NCI-H69 (cell line): ENCODE results near the gene C5orf22.
"Not testable (repeated sequence)": the region's sequence is repeated elsewhere in the genome, so short reads cannot be mapped to it uniquely, and the experiment has no call there.

Experiments used
- DNase-seq: peaks from one replicate; lab custom pipeline; 2025; lab: John Stamatoyannopoulos, UW

The C5orf22 gene

DNA sequence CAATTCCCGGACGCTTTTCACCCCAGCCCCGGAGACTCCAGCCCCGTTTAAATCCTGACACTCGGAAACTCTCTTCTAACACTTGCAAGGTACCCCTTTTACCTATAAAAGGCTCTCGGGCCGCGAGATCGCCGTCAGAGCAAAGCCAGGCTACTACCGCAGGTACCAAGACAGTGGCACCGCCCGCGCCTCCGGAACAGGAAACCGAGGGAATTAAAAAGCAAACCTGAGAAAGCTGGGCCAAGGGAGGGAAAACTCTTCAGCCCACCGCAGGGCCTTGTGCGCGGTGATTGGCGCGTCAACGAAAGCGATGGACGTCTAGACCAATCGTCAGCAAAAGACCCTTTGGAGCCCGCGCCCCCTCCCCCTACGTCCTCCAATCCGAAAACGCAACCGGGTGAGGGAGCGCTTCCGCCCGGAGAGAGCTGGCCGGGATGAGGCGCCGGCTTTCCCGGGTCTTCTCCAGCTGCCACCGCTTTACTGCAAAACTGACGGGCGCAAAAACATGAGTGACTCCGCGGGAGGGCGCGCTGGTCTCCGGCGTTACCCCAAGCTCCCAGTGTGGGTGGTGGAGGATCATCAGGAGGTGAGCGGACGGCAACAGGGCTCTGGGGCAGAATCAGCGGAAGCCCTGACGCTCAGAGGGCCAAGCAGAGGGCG, at the start of gene C5orf22, which contains the start of gene DROSHA:
TSS of gene C5orf22 (plus strand) at position 414 of the 660 bp plus-strand sequence. CDS start at position 506, 92 bp downstream.
TSS of gene DROSHA (minus strand) at position 206 of the 660 bp plus-strand sequence. CDS start 3,034 bp downstream, outside the sequence.
- peak; percentile 99 for DNase-seq

DNA sequence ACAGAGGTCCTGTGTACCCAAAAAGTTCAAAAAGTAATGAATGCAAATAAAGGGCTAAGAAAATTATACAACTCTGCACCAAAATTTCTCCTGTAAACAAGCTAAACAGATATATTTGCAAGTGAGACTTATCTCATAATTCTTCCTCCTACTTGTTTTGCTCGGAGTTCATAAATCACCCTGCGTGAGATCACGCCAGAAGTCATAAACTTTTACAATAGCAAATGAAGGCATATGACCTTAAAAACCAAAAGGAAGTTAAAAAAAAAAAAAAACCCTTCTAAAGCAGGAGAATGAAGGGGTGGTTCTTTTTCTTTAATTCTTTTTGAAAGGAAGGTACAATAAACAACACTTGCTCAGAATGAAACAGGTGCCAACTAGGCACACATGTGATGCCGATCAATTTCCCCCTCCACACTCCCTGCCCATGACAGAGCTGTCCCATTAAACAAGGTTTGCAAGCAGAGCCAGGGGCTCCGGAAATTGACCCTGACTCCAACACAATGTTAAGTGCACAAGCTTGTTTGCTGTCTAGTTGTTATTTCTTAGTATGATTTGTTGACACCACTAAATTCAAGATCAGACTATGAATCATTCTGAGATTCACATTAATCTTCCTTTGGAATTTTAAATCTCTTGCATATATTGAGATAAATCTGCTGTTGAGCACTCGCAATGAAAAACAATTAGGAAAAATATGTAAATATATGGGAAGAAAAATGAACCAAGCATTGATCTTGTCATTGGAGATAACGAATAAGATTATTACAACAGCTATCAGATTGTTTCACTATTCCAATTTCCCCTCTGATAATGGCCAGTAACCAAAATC, 46.5 kb upstream of the C5orf22 start:
- no peak for DNase-seq

DNA sequence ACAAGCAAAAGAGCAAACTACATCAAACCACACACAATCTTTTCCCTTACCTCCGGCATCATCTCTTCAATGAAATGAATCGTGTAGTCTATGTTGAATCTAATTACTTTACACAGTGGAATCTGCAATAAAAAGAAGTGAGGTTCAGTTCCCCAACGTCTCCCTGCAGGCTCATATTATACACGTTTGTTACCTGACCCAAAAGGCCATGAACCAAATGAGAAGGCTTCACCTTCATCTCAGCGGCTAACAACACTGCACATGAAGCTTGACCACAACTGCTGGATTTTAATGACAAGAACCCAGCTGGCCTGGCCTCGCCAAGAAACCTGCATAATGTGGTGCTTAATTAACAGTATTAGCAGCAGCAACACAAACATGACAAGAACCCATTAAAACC, 45.7 kb upstream of the C5orf22 start:
- DNase-seq = no peak

DNA sequence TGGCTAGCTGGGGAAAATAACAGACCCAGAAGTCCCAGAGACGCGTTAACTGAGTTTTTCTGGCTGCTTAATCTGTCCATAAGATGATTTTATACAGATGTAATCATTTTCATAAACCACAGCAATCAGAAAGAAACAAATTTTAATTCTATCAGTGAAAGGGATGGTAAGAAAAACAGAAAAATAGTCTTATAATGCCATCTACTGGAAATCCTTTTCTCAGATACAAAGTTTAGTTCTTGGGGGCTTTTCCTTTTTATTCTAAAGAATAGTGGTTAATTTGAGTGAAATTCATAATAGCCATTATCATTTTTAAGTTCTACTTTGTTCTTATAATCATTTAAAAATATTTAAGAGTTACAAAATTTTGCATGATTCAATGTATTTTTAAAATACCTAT, 44.6 kb upstream of the C5orf22 start:
- no peak for DNase-seq

DNA sequence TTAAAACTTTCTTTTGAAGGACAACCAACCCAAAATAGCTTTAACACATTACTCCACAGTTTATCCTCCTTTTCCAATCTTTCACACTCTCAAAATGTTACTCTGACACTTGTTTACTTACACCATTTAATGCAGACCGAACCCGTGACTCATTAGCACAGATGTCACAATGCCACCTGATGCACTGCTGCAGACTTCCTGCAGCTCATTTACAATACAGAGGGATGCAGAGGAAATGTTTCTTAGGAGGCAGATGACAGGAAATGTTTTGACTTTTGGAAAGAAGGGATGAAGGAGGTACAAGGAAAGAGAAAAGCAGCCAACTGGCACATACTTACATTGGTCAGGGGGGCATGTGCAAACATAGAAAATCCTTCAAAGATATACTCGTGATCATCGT, 39.2 kb upstream of the C5orf22 start:
- peak; percentile 89 for DNase-seq

DNA sequence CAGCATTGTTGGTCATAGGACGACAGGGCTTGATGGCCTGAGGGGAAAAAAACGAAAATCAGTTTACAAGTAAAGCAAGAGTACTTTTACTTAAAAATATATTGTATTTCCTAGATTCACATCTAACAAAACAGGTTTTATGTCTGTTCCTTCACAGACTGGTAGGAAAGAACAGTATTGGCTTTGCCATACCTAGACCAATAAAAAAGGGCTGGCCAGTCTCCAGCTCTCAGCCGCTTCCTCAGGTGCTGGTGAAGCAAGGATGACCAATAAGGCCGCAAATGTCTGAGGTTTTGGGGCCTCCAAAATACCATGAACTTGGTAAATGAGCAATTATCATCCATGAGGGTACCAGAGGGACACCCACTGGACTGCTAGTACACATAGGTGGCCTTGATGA, 36.8 kb upstream of the C5orf22 start:
- DNase-seq = no peak

DNA sequence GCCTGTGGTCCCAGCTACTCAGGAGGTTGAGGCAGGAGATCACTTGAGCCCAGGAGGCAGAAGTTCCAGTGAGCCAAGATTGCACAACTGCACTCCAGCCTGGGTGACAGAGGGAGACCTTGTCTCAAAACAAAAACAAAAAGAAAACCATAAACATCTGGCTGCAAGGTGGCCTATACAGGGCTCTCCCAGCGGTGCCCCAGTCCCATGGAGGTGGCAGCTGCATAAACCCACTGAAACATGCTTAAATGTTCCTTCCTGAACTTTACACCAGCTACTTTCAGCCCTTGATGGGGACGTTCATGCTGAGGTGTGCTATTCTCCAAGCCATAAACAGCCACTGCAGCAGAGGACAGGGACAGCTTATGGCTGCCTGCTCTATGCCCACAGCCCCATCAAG, 35.8 kb upstream of the C5orf22 start:
- no peak for DNase-seq

DNA sequence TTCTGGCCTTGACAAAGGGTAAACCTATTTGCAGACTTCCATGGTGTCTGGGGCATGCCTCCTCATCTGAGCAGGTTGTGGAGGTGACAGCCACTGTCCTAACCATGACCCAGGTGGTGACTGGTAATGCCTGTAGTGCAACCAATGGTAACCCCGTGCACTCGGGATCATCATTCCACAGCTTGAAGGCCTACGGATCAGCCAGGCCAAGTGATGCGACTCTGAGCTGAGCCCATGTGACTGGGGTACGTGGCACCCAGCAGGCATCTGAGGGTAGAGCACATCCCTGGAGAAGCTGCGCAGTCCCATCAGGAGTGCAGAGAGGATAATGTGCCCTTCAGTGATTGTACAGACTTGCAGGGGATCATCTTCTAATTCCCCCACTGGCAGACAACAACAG, 35.2 kb upstream of the C5orf22 start:
- no peak for DNase-seq

DNA sequence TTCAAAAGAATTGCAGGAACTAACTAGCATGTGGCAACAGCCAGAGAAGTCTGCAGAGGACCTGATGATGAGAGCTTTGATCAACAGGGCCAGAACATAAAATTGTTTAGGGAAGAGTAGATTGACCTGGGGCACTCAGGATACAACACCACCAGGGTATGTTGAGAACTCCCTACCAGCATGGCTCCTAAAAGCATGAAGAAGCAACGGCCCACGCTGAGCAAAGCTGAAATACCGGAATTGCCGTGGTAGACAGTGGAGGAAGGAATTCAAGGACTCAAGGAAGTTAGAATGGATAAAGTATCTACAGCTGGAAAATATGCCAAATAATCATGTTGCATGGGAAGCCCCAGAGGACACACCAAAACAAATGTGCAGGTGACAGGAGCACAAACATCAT, 31.8 kb upstream of the C5orf22 start:
- no peak for DNase-seq

DNA sequence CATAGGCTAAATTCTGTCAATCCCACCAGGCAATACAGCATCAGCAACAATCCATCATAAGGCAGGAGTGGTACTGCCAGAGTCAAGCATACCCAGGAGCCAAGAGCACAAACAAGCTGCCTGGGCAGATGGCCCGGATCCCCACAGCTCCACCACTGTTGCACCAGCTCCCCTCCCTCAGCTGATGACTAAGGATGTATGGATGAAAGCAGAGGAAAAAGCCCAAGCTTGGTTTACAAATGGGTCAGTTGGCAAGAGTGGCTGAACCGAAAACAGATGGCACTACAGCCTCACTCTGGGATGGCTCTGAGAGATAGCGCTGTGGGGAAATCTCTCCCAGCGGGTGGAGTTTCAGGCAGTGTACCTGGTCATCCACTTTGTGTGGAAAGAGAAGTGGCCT, 29.6 kb upstream of the C5orf22 start:
- no peak for DNase-seq

DNA sequence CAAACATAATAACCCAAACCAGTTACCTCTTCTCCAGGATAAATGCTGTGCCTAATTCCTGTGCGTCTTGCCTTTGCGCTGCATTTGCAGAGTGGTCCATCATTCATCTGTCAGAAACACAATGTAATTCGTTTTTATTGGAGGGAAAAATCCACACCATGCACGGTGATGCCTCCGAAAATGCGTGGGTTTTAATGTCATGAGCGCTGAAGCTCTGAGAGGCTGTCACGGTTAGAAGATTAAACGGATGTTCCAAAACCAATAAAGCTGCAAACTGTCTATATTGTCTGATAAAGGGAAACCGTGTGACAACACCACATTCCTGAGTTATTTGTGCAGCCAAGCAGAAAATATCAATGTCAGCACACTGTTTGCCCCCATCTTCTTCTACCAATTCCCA, 27.6 kb upstream of the C5orf22 start:
- no peak for DNase-seq

DNA sequence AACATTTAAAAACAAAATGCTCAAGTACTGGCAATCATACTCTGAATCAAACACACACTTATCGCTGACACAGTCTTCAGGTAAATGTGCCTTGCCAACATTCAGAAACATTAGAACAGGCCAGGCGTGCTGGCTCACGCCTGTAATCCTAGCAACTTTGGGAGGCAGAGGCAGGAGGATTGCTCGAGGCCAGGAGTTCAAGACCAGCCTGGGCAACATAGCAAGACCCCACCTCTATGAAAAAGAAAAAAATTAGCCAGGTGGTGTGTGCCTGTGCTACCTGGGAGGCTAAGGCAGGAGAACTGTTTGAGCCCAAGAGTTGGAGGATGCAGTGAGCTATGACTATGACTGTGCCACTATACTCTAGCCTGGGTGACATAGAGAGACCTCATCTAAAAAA, 20.8 kb upstream of the C5orf22 start:
- DNase-seq = no peak

DNA sequence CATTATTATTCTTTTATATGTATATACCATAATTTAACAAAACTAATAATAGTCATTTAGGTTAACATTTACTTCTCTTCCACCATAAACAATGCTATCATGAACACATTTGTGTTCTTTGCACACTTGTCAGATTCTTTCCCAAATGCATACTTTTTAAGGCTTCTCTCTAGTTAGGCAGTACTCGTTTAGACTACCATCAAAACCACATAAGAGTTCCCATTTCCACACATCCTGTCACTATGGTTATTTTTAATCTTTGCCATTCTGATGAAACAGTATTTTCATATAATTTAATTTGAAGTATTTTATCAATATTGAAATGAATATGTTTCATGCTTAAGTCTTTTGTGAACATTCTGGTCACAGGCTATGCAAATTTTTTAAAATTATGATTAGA, 15.3 kb upstream of the C5orf22 start:
- DNase-seq = no peak

DNA sequence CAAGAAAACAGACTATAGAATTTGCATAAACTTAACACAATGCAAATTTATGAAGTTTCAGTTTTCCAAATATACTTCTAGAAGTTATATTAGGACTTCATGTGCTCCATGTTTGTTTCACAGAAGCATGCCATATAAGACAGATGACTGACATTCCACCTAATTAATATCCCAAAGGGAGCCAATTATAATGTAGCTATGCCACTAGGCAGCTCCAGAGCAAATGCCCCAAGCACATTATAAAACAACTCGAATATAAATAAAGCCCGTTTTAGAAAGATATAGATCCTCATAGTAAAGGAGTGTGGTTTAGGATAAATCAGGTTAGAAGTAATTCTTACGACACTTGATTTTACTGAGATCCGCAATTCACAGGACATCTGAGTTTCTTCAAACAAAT, 9.1 kb upstream of the C5orf22 start:
- DNase-seq = no peak

DNA sequence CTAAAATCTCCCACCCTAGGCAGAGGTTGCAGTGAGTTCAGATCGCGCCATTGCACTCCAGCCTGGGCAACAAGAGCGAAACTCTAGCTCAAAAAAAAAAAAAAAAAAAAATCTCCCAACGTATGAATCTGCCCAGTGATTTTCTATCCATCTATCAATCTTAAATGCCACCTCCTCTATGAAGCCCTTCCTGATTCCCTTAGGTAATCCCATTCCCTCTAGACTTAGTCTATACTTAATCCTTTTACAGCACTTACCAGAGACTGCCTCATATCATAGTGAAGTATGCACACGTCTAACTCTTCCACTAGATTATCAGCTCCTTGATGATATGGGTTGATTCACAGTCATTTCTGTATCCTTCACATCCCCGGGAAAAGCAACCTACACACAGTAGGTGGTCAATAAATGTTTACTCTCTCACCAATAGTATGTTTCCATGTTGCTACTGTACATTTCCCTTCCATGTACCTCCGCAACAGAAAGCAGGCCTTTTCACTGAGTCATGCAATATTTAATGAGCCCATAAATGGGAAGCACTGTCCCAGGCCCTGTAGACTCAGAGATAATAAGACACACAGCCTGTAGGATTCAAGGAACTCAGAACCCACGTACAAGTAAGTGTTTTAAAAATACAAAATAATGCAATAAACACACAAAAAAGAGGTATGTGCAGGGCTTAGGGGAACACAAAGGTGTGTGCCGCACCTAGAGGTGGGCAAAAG, 1.4 kb upstream of the C5orf22 start:
- DNase-seq = peak; percentile 30

DNA sequence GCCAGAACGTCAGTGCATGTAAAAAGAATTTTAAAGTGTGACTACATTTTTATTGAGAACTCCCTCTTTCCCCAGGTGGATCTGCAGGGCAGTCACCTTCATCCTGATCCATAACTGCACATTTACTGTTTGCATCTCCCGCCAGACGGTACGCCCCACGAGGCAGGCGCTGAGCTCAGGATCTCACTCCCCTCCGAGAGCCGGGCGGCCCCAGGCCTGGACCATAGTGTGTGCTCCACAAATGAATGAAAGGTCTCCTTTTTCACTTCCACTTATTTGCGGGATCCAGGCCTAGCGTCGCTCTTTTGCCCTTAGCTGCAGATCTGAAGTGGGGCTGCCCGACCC, 586 bp upstream of the C5orf22 start:
- peak; percentile 67 for DNase-seq

DNA sequence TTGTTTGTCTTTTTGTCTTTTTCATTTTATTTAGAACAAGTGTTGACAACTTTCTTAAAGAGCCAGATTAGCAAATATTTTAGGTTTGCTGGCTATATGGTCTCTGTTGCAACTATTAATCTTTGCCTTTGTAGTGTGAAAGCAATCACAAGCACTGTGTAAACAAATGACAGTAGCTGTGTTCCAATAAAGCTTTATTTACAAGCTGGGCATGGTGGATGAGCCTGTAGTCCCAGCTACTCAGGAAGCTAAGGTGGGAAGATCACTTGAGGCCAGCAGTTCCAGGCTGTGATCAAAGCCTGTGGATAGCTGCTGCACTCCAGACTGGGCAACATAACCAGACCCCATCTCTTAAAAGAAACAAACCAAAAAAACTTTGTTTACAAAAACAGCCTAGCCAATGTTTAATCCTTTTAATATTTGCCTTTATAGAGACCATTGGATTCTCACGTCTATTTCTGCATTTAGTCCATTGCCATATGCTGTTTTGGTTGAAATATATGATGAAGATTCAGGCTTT, 2.5 kb downstream of the C5orf22 start:
- no peak for DNase-seq

DNA sequence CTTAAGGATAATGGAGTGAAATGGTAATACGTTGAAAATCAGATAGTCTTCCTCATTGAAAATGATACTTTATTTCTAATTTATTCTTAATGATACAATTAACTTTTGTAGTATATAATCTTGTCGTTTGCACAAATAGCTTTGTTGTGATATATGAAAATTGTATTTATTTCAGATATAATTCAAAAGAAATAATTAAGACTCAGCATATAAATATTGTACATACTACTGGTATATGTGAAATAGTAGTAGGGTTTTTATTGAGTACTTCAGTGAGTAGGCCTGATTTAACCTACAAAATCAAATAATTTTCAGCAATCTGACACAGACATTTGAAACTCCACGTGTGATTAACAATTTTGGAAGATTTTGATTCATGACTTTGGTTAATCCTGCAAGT, 4.8 kb downstream of the C5orf22 start:
- DNase-seq = no peak

DNA sequence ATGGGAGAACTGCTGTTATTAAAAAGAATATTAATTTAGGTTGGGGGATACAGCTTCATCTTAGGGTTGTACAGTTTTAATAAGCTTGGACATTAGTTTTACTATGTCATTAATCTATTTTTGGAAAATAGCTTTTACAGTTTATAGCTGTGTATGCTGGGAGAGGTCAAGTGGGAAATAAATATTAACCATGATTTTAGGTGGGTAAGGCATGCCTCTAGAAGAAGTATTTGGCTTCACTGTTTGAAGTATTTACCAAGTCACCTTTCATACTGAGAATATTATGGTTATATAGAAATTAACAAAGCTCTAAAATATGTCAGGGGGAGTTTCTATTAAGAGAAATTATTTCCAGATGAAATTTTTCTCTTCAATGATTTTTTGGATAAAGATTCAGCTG, 5.2 kb downstream of the C5orf22 start:
- DNase-seq = no peak

DNA sequence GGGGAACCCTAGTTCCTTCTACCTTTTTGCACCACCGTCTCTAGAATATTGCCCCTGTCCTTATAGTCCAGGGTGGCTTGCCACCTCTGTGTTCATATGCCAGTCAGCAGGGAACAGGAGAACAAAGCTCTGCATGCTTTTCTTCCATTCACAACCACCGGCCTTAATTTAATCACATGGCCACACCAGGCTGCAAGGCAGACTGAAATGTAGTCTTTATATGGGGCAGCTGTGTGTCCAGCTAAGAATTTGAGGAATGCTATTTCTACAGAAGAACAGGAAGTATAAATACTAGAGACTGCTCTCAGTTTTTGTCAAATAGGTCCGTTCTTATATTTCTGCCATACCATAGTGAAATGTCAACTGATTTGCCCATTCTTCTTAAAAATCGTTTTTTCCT, 5.8 kb downstream of the C5orf22 start:
- no peak for DNase-seq

DNA sequence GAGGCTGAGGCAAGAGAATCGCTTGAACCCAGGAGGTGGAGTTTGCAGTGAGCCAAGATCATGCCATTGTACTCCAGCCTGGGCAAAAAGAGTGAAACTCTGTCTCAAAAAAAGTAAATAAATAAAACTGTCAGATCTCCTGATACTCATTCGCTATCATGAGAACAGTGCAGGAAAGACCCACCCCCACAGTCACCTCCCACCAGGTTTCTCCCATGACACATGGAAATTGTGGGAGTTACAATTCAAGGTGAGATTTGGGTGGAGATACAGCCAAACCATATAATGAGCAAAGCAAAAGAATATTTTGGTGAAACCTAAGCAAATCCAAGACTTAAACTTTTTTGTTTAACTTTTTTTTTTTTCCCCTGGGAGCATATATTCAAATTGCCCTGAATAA, 17.0 kb downstream of the C5orf22 start:
- not testable (repeated sequence) for DNase-seq

DNA sequence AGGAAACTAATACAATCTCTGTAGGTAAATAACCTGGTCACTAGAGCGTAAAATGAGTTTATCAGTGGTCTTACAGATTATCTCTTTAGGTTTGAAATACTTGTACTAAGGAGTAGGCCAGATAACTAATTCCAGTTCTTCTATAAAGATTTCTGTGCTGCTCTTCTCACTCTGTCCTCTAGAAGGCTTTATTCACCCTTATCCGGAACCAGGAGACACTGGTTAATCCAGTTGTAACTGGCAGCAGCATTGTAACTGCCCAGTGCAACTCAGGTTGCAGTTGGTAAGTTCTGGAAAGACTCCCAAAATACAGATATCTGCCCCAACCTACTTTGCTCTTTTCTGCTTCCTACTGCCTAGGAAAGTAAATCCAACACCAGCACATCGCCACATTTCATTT, 19.8 kb downstream of the C5orf22 start:
- DNase-seq = no peak

DNA sequence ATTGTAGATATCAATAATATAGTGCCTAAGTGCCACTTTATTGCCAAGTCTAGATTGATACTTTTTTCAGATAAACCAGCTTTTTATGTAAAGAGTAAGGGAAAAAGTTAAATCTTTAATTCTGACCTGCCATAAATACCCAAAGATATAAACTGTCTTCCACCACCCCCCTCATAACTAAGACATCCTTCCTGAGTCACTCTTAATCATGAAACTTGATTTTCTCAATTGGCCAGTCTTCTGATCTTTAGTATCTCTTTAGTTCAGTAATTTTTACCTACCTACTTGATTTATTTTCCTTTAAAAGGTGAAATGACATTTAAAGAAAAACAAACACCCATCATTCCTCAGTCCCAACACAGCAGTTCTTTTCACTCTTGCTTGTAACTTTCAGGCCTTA, 21.8 kb downstream of the C5orf22 start:
- no peak for DNase-seq
